HAP-1 (cell line): ENCODE measurements around the gene RPL13.
"Not testable (repeated sequence)": the region's sequence is repeated elsewhere in the genome, so short reads cannot be mapped to it uniquely, and the experiment has no call there.

Source experiments
- DNase-seq, 2 experiments: peaks; one replicate each; pipeline ENCODE4 v3.0.0-alpha.2; 2016 to 2020; ENCODE audit warnings: low spot score in 2 of 2
- H3K27me3 ChIP-seq: fragments of 250-450 bp; sonication (Bioruptor Pico); 2 replicates; pipeline ENCODE4 v1.5.1; 2020; ENCODE audit warnings: low read depth, mild to moderate bottlenecking, moderate library complexity
- H3K36me3 ChIP-seq: fragments of 250-450 bp; sonication (Bioruptor Pico); replicated peaks from 2 replicates; pipeline ENCODE4 v1.5.1; 2020; ENCODE audit warnings: mild to moderate bottlenecking
- H3K4me1 ChIP-seq: fragments of 250-450 bp; sonication (Bioruptor Pico); 2 replicates; pipeline ENCODE4 v1.5.1; 2020; ENCODE audit warnings: mild to moderate bottlenecking
- H3K4me3 ChIP-seq: fragments of 250-450 bp; sonication (Bioruptor Pico); 2 replicates; pipeline ENCODE4 v1.5.1; 2020; ENCODE audit warnings: mild to moderate bottlenecking, moderate library complexity
- H3K9me3 ChIP-seq: fragments of 250-450 bp; sonication (Bioruptor Pico); 2 replicates; pipeline ENCODE4 v1.5.1; 2020; ENCODE audit warnings: mild to moderate bottlenecking, moderate library complexity
- in situ Hi-C: fragments of 300-500 bp; cut with MboI; formaldehyde crosslinking; loops from 3 replicates; pipeline ENCODE4 v1.14.3; 2020; ENCODE audit warnings: low sequenced_read_pairs, inconsistent platforms, mixed read lengths

Gene RPL13

DNA sequence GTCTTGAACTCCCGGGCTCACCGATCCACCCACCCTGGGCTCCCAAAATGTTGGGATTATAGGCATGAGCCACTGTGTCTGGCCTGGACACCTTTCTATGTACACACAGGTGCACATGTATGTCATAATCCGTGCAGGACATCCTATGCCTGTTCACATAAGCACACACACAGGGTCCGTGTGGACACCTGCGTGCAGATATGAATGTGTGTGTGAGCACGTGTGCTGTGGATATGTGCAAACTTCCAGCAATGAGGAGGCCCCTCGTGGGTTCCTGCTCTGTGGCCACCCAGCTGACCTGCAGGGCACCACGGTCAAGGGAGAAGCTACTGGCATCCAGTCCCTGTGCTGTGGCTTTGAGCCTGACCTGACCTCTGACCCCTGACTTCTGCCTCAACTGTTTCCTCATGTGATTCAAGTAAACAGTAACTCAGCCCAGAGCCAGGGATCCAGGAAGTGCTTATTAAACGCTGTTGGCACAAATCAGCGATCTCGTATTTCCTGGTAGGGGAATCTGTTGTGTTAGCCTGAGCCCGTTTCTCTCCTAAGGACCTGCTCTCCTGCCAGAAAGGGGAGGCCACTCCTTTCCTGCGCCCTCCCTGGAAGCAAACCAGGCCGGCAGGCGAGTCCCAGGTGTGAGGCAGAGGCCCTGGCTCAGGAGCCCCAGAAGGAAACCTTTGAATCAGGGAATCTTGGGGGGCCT is 21.5 kb downstream of the RPL13 start:
- peaks cover 73% of the 10 kb centered on the region for H3K36me3 ChIP-seq
- no peak overlapping the region for H3K4me3 ChIP-seq
- H3K4me1 ChIP-seq = no peaks in the 10 kb centered on the region
- DNase-seq = no peak
- in situ Hi-C loops = no loop called here
- H3K9me3 ChIP-seq = no peaks in the 10 kb centered on the region
- H3K27me3 ChIP-seq = no peaks in the 10 kb centered on the region

DNA sequence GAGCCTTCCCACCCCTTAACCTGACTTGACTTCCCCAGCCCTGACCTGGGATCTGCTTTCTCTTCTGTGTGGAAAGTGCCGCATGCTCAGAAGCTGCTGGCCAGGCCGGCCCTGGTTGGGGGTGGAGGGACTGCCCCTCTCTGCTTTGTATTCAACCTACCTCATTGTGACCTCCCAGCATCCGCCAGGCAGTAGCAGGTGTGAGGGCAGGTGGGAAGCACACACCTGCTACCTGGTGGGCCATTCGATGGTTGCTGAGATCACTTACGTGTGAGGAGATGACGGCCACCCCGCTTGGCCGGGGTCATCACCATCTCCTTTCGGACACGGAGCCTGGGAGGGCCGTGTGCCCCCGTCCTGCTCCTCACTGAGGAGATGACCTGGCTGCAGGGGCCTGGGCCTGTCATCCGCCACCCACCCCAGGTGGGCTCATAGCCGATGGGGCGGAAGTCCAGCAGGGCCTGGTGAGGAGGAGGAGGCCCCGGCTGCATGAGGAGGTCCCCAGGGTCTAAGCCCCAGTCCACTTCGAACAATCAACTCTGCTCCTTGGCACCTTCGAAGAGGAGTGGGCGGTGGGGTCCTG is 22.2 kb downstream of the RPL13 start:
- H3K4me1 ChIP-seq = no peaks in the 10 kb centered on the region
- no peak for DNase-seq
- H3K36me3 ChIP-seq = peaks cover 68% of the 10 kb centered on the region
- in situ Hi-C loops = no loop called here
- H3K4me3 ChIP-seq = no peak overlapping the region
- H3K27me3 ChIP-seq = no peaks in the 10 kb centered on the region
- no peaks in the 10 kb centered on the region for H3K9me3 ChIP-seq

DNA sequence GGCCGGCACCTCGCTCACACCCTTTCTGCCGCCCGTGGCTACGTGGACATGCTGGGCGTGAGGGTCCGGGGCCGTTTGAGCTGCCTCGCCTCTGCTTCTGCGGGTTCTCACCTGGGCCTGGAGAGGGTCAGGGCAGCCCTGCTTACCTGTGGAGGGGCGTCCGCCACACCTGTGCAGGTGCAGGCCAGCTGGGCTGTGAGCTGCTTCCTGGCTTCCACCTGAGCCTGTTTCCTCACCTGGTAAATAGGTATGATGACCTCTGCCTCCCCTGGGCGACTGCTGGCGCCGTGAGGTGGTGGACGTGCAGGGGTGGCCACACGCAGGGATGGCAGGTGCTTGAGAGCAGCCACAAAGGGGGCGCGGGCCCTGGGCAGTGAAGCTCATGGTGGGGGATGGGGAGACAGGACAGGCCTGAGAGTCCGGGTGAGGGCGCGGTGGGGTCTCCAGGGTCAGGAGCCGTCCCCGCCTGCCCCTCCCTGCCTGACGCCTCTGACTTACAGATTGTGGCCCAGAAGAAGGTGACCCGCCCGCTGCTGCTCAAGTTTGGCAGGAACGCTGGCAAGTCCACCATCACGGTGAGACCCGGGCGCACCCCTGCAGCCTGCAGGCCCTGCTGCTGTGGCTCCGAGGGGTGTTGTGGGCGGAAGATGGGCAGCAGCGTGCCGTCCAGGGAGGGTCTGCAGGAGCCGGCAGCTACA is 22.9 kb downstream of the RPL13 start:
- Histone ChIP-seq H3K4me1 (no peaks in the 10 kb centered on the region), H3K9me3 (no peaks in the 10 kb centered on the region), H3K4me3 (no peak overlapping the region), H3K27me3 (no peaks in the 10 kb centered on the region), H3K36me3 (peaks cover 66% of the 10 kb centered on the region)
- in situ Hi-C loops = no loop called here
- DNase-seq = no peak

DNA sequence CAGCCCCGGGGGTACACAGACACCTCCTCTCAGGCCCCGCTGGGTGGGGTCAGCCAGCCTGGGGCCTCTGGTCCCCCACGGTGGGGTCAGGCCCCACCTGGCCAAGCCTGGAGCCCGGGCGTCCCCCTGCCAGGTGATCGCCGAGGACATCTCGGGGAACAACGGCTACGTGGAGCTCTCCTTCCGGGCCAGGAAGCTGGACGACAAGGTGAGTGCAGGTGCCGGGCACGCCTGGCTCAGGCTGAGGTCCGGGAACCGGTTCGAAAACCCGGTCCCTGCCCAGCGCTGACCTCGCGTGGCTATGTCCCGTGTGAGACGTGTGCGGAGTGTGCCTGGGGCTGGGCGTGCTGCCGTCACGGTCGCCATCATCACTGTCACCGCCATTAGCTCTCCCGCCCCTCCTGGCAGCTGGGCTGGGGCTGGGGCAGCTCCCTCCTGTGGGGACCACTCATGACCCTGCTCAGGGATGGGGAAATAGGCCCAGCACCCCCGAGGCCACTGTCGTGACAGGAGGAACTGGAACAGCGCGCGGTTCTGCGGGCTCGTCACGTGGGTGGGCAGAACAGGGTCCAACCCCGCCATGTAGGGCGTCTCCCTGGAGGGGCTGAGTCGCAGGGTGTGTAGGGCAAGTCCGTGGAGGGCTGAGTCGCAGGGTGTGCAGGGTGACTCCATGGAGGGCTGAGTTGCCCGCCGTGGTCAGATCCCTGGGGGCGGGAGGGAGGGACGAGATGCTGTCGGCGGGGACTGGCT is 23.6 kb downstream of the RPL13 start:
- DNase-seq = no peak
- Histone ChIP-seq H3K4me1 (no peaks in the 10 kb centered on the region), H3K27me3 (no peaks in the 10 kb centered on the region), H3K36me3 (peaks cover 66% of the 10 kb centered on the region), H3K4me3 (no peak overlapping the region), H3K9me3 (no peaks in the 10 kb centered on the region)
- in situ Hi-C loops = no loop called here

DNA sequence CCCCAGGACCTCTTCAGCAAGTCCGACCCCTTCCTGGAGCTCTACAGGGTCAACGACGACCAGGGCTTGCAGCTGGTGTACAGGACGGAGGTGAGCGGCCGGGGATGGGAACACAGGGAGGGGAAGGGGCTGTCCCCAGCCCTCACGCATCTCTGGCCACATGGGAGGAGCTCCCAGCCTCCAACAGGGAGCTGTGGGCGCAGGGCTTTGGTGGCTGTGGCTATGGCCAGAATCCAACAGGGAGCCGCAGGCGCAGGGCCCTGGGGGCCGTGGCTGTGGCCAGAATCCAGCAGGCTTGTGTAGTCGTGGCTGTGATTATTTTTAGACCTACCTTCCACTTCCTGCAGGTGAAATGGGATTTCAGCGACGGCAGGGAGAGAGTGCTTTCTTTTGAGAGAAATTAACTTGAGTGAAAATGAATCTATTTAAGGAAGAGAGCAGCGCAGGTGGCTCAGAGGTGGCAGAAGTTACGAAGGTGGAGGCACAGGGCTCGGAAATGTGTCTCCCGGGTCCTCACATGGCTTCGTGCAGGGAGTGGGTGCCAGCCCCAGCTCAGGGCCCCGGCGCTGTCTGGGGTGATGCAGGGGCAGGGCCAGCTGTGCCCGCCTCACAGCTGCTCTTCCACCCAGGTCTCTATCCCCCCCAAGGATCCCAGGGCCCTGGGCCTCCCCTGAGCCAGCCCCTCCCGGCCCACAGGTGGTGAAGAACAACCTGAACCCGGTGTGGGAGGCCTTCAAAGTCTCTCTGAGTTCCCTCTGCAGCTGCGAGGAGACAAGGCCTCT is 24.5 kb downstream of the RPL13 start:
- DNase-seq = no peak
- H3K4me3 ChIP-seq = no peak overlapping the region
- H3K9me3 ChIP-seq = no peaks in the 10 kb centered on the region
- no peaks in the 10 kb centered on the region for H3K27me3 ChIP-seq
- H3K36me3 ChIP-seq = peaks cover 72% of the 10 kb centered on the region
- no peaks in the 10 kb centered on the region for H3K4me1 ChIP-seq
- in situ Hi-C loops = no loop called here

DNA sequence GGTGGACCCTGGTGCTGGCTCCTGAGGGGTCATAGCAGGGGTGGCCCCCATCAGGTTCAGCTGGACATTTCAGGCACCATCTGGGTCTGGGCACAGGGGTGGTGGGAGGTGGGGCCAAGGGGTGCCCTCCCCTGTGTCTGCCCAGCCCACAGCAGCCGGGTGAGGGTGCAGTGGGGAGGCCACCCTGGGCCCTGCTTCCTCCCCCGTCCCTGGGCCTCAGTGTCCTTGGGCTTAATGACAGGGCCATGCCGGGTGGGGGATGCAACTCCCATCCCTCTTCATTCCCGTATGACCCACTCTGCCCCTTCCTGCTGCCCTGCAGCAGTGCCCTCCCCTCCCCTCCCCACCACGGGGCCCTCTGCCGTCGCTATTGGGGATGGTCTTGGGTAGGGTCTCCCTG is 25.7 kb downstream of the RPL13 start:
- H3K36me3 ChIP-seq = peaks cover 77% of the 10 kb centered on the region
- no peaks in the 10 kb centered on the region for H3K9me3 ChIP-seq
- in situ Hi-C loops = no loop called here
- H3K4me1 ChIP-seq = no peaks in the 10 kb centered on the region
- DNase-seq = no peak
- no peaks in the 10 kb centered on the region for H3K27me3 ChIP-seq
- H3K4me3 ChIP-seq = no peak overlapping the region

DNA sequence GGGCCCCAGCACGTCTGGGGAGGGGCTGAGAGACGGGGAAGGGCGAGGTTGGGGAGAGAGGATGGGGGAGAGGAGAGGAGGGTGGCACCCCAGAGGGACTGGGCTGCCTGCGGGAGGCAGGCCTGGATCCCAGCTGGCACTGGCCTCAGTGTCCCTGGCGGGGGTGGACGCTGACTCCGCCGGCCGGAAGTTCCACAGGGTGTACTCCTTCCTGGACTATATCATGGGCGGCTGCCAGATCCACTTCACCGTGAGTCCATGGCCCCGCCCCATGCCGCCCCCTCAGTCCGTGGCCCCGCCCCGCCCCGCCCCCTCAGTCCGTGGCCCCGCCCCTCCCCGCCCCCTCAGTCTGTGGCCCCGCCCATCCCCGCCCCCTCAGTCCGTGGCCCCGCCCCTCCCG is 26.4 kb downstream of the RPL13 start:
- H3K9me3 ChIP-seq = no peaks in the 10 kb centered on the region
- no peaks in the 10 kb centered on the region for H3K4me1 ChIP-seq
- H3K27me3 ChIP-seq = no peaks in the 10 kb centered on the region
- DNase-seq = no peak
- H3K4me3 ChIP-seq = no peak overlapping the region
- peaks cover 75% of the 10 kb centered on the region for H3K36me3 ChIP-seq
- in situ Hi-C loops = no loop called here

DNA sequence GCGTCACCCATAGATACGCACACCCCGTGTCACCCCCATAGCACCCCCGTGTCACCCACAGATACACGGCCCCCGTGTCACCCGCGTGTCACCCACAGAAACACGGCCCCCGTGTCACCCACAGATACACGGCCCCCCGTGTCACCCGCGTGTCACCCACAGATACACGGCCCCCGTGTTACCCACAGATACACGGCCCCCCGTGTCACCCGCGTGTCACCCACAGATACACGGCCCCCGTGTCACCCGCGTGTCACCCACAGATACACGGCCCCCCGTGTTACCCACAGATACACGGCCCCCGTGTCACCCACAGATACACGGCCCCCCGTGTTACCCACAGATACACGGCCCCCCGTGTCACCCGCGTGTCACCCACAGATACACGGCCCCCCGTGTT is 27.2 kb downstream of the RPL13 start:
- in situ Hi-C loops, H3K27me3 ChIP-seq, H3K9me3 ChIP-seq, H3K4me1 ChIP-seq, H3K4me3 ChIP-seq, DNase-seq: not testable (repeated sequence)
- H3K36me3 ChIP-seq = peaks cover 72% of the 10 kb centered on the region

DNA sequence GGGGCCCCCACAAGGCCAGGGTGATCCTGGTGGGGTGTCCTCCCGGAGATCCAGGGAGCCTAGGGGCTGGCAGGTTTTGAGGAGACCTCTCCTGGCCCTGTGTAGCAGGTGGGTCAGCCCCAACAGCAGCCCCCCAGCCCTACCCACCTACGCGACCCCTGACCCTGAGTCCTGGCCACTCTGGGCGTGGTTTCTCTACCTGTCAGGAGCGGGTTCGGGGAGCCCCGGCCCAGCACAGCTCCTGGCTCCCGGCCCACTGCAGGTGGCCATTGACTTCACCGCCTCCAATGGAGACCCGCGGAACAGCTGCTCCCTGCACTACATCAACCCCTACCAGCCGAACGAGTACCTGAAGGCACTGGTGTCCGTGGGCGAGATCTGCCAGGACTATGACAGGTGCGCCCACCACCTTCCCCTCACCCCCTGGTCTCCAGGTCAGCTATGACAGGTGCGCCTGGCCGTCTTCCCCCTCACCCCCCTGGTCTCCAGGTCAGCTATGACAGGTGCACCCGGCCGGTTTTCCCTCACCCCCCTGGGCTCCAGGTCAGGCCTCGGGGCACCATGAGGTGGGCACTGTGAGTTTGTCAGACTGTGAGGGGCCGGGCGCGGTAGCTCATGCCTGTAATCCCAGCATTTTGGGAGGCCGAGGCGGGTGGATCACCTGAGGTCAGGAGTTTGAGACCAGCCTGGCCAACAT is 28.1 kb downstream of the RPL13 start:
- H3K9me3 ChIP-seq = no peaks in the 10 kb centered on the region
- no peaks in the 10 kb centered on the region for H3K27me3 ChIP-seq
- no peak overlapping the region for H3K4me3 ChIP-seq
- in situ Hi-C loops = no loop called here
- H3K36me3 ChIP-seq = peaks cover 71% of the 10 kb centered on the region
- H3K4me1 ChIP-seq = no peaks in the 10 kb centered on the region
- DNase-seq = no peak

DNA sequence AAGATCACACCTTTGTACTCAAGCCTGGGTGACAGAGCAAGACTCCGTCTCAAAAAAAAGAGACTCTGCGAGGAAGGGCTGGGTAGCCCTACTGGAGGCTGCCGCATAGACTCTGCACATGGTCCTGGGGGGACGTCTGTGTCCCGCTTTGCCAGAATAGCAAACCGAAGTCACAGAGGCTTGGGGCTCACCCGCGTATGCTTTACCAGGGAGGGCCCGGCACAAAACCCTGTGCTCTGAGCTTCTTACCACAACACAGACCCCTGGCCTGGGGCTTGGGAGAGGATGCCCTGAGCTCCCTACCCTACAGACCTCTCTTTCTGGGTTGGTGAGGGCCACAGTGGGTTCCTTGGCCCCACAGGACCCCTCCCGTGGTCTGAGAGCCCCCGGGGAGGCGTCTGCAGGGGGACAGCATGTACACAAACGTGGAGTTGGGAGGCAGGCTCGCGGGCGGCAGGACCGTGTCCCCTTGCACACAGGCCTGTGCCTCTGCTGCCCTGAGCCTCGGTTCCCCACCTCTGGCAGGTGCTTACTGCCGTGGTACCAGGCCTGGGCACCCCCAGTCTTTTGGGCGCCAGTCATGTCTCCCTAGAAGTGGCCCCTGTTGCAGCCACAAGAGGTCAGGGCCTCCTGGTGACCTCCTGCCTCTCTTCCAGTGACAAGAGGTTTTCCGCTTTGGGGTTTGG is 28.9 kb downstream of the RPL13 start:
- H3K9me3 ChIP-seq = no peaks in the 10 kb centered on the region
- no peaks in the 10 kb centered on the region for H3K4me1 ChIP-seq
- in situ Hi-C loops = no loop called here
- DNase-seq = no peak
- H3K36me3 ChIP-seq = peaks cover 66% of the 10 kb centered on the region
- no peak overlapping the region for H3K4me3 ChIP-seq
- H3K27me3 ChIP-seq = no peaks in the 10 kb centered on the region

DNA sequence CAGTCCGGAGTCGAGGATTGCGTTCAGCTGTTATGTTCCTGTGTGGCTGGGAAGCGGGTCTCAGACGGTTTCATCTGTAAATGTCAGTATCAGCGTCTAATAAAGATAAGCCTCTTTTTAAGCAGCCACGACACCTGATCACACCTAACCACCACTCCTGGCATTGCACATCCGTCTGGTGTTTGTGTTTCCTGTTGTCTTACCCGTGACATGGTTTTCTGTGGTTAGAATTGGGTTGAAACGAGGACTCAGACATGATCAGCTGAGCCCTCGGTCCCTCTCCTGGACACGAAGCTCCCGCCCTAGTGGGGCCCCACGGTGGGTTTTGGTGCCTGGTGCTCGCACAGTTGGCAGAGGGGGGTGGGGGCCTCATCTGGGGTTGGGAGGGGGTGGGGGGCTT is 33.4 kb downstream of the RPL13 start:
- H3K27me3 ChIP-seq = no peaks in the 10 kb centered on the region
- H3K9me3 ChIP-seq = no peaks in the 10 kb centered on the region
- no peak for DNase-seq
- H3K4me1 ChIP-seq = no peaks in the 10 kb centered on the region
- H3K36me3 ChIP-seq = peaks cover 52% of the 10 kb centered on the region
- in situ Hi-C loops = no loop called here
- no peak overlapping the region for H3K4me3 ChIP-seq

DNA sequence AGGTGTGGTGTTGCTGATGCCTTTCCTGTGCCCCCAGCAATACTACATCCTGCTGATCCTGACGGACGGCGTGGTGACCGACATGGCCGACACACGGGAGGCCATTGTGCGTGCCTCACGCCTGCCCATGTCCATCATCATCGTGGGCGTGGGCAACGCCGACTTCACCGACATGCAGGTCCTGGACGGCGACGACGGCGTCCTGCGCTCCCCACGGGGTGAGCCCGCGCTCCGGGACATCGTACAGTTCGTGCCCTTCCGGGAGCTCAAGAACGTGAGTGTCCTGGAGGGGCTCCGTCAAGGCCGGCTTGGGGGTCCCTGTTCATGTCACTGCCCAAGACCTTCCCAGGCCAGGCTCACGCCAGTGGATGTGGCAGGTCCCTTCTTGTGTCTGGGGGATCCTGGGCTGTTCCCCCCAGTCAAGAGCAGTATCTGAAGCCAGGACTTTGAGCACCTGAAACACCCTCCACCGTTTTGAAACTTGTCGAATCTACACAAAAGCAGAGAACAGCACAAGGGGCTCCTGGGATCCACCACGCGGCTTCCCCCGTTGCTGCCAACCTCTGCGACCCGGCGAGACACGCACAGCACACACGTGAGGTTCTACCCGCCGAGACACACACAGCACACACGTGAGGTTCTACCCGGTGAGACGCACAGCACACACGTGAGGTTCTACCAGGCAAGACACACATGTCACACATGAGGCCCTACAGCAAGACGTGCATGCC is 35.0 kb downstream of the RPL13 start:
- Histone ChIP-seq H3K9me3 (no peaks in the 10 kb centered on the region), H3K4me3 (no peak overlapping the region), H3K4me1 (no peaks in the 10 kb centered on the region), H3K36me3 (peaks cover 36% of the 10 kb centered on the region), H3K27me3 (no peaks in the 10 kb centered on the region)
- in situ Hi-C loops = no loop called here
- DNase-seq = no peak
